GM23338 (cell line): Measurements from ENCODE around the gene CPTP.

Experiments used
- CTCF ChIP-seq, 2 experiments: fragments of 200-600 bp in 1 of 2; sonication (generic) in 1 of 2; conservative IDR thresholded peaks; 2 replicates each; pipeline versions ENCODE4 v1.5.1 to v1.6.1; 2016 to 2017; ENCODE audit warnings: antibody characterized with exemption in 2 of 2, low read depth in 2 of 2, mild to moderate bottlenecking in 2 of 2, moderate library complexity in 1 of 2
- ETS1 ChIP-seq: IDR thresholded peaks from 2 replicates; pipeline ENCODE4 v1.6.1; 2016; ENCODE audit warnings: antibody characterized with exemption
- EZH2 ChIP-seq: fragments of 200-600 bp; sonication (generic); IDR thresholded peaks from one replicate; pipeline ENCODE4 v1.8.0; 2017; ENCODE audit warnings: antibody characterized with exemption, mild to moderate bottlenecking, low read depth; ENCODE audit not compliant: unreplicated experiment
- EZH2phosphoT487 ChIP-seq: fragments of 200-600 bp; sonication (generic); IDR thresholded peaks from one replicate; pipeline ENCODE4 v1.8.1; 2018; ENCODE audit warnings: antibody characterized with exemption; ENCODE audit not compliant: unreplicated experiment
- NANOG ChIP-seq: IDR thresholded peaks from 2 replicates; pipeline ENCODE4 v1.6.1; 2016; ENCODE audit warnings: antibody characterized with exemption, borderline replicate concordance
- POLR2AphosphoS5 ChIP-seq: IDR thresholded peaks from 2 replicates; pipeline ENCODE4 v1.6.1; 2016; ENCODE audit warnings: antibody characterized with exemption, low read depth
- REST ChIP-seq: IDR thresholded peaks from one replicate; pipeline ENCODE4 v1.6.1; 2018; ENCODE audit warnings: antibody characterized with exemption; ENCODE audit not compliant: unreplicated experiment

- TF ChIP-seq CTCF (conservative IDR thresholded peaks at IDR 0.05; ENCODE audit: low read depth in 2 of 2) (no peak), EZH2 (no peak), POLR2AphosphoS5 (no peak), ETS1 (no peak), EZH2phosphoT487 (no peak), NANOG (no peak), REST (no peak)
These were observed 46.8 kb downstream of the CPTP start for GRCh38 chr1:1371364-1371745.
